Activated CD4-positive, CD25-positive, alpha-beta regulatory T cell treated with anti-CD3 and anti-CD28 coated beads, Interleukin-2, amount 50 U/mL, for 16 hours (primary cell): ENCODE data around the gene LRP5.
"Not testable (repeated sequence)": the region's sequence is repeated elsewhere in the genome, so short reads cannot be mapped to it uniquely, and the experiment has no call there.

ENCODE experiments used
- DNase-seq: peaks from one replicate; pipeline ENCODE4 v3.0.0-alpha.2; 2020; ENCODE audit warnings: low read depth, low spot score

LRP5 gene

GRCh38 chr11:68416070-68416578 is 103.7 kb downstream of the LRP5 start:
- no peak for DNase-seq

- DNase-seq, result no peak
These were observed 106.3 kb downstream of the LRP5 start for GRCh38 chr11:68418648-68419047.

GRCh38 chr11:68420171-68420570 is 107.8 kb downstream of the LRP5 start:
- DNase-seq, result no peak

- no peak for DNase-seq
These were observed 111.1 kb downstream of the LRP5 start for GRCh38 chr11:68423481-68423880.

GRCh38 chr11:68424101-68424632 is 111.8 kb downstream of the LRP5 start:
- DNase-seq, result no peak

- DNase-seq, result no peak
These were observed 112.8 kb downstream of the LRP5 start for GRCh38 chr11:68424981-68425865.

GRCh38 chr11:68425866-68426380 is 113.5 kb downstream of the LRP5 start:
- no peak for DNase-seq

GRCh38 chr11:68429661-68430060 is 117.3 kb downstream of the LRP5 start:
- no peak for DNase-seq

GRCh38 chr11:68430384-68430783 is 118.0 kb downstream of the LRP5 start:
- no peak for DNase-seq

- DNase-seq, result no peak
These were observed 118.4 kb downstream of the LRP5 start for GRCh38 chr11:68430801-68431200.

GRCh38 chr11:68431984-68432645 is 119.7 kb downstream of the LRP5 start:
- no peak for DNase-seq

GRCh38 chr11:68432874-68433273 is 120.5 kb downstream of the LRP5 start:
- no peak for DNase-seq

GRCh38 chr11:68433541-68433940 is 121.2 kb downstream of the LRP5 start:
- no peak for DNase-seq

GRCh38 chr11:68434159-68434558 is 121.8 kb downstream of the LRP5 start:
- not testable (repeated sequence) for DNase-seq

GRCh38 chr11:68436162-68436888 is 123.9 kb downstream of the LRP5 start:
- DNase-seq, result no peak

- DNase-seq, result no peak
These were observed 124.9 kb downstream of the LRP5 start for GRCh38 chr11:68436985-68437926.

GRCh38 chr11:68437927-68438657 is 125.7 kb downstream of the LRP5 start:
- no peak for DNase-seq

- DNase-seq, result no peak
These were observed 126.4 kb downstream of the LRP5 start for GRCh38 chr11:68438658-68439259.

GRCh38 chr11:68439355-68440065 is 127.1 kb downstream of the LRP5 start:
- DNase-seq, result no peak
